Mesodermal cell (in vitro differentiated cells): ENCODE results near the gene AKNAD1.
"Not testable (repeated sequence)": the region's sequence is repeated elsewhere in the genome, so short reads cannot be mapped to it uniquely, and the experiment has no call there.

ENCODE experiments used
- H3K27ac ChIP-seq: 2 replicates; pipeline ENCODE4 v1.7.0; 2013; ENCODE audit warnings: mild to moderate bottlenecking, low read depth, low read length, moderate library complexity; ENCODE audit not compliant: severe bottlenecking
- H3K36me3 ChIP-seq: 2 replicates; pipeline ENCODE4 v1.7.1; 2013; ENCODE audit warnings: mild to moderate bottlenecking, low read length, moderate library complexity; ENCODE audit not compliant: control insufficient read depth, insufficient read depth
- H3K4me1 ChIP-seq: one replicate; pipeline ENCODE4 v1.7.1; 2013; ENCODE audit warnings: mild to moderate bottlenecking, low read length; ENCODE audit not compliant: insufficient read depth, control insufficient read depth, poor library complexity, severe bottlenecking
- H3K4me3 ChIP-seq: 2 replicates; pipeline ENCODE4 v1.7.0; 2013; ENCODE audit warnings: low read length, control low read depth, mild to moderate bottlenecking; ENCODE audit not compliant: insufficient read depth, poor library complexity, severe bottlenecking; ENCODE audit errors: extremely low read depth
- H3K9me3 ChIP-seq: 2 replicates; pipeline ENCODE4 v1.7.1; 2013; ENCODE audit warnings: mild to moderate bottlenecking, low read length, moderate library complexity; ENCODE audit not compliant: control insufficient read depth
- WGBS, 2 experiments: methylation state at CpG; one replicate each; pipeline ENCODE4 v1.1.5; 2013; ENCODE audit warnings: missing lambda C conversion rate in 2 of 2; ENCODE audit not compliant: insufficient coverage in 2 of 2; 5-methylcytosine and 5-hydroxymethylcytosine counted together

The AKNAD1 gene

GRCh38 chr1:108781575-108781944 is 75.3 kb downstream of the AKNAD1 start:
- Histone ChIP-seq H3K36me3 (peaks cover 76% of the 10 kb centered on the region), H3K9me3 (peaks cover 17% of the 10 kb centered on the region)
- not testable (repeated sequence) for H3K4me3 ChIP-seq, H3K4me1 ChIP-seq, H3K27ac ChIP-seq
- WGBS, 2 experiments = 89 to 100% methylated on average over 1 of the region's 1 CpG

DNA sequence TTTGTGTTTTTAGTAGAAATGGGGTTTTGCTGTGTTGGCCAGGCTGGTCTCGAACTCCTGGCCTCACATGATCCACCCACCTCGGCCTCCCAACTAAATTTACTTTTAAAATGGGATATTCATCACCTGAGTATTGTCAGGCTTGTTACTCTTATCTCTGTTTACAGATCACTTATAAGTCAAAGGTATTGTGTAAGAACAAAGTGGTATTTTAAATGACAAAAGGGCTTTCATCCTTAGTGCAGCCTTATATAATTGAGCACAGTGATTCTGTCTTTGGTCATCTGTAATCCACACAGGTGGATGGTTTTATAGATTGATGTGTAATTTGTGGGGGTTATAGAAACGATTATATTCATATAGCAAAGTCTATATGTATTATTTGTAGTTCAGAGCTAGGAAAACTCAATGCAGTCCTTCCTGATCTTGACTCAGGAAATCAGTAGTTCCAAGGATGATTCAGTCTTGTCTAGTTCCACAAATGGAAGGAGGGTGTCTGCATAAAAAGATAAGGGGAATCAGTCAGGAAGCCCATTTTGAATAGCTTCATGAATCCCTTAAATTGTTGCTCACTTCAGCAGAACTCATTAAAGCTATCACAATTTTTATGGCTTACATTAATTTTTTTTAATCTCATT is 75.8 kb downstream of the AKNAD1 start:
- Histone ChIP-seq H3K9me3 (peaks cover 13% of the 10 kb centered on the region), H3K4me1 (no peaks in the 10 kb centered on the region), H3K36me3 (peaks cover 71% of the 10 kb centered on the region), H3K4me3 (no peak overlapping the region), H3K27ac (no peak overlapping the region)
- 67% methylated on average over 1 of the region's 3 CpGs; no CpG with 5 or more reads in 1 of the 2 experiments for WGBS, 2 experiments

GRCh38 chr1:108779455-108779854 is 77.4 kb downstream of the AKNAD1 start:
- no peak overlapping the region for H3K4me3 ChIP-seq
- no peak overlapping the region for H3K27ac ChIP-seq
- peaks cover 65% of the 10 kb centered on the region for H3K36me3 ChIP-seq
- H3K9me3 ChIP-seq = no peaks in the 10 kb centered on the region
- no peaks in the 10 kb centered on the region for H3K4me1 ChIP-seq

DNA sequence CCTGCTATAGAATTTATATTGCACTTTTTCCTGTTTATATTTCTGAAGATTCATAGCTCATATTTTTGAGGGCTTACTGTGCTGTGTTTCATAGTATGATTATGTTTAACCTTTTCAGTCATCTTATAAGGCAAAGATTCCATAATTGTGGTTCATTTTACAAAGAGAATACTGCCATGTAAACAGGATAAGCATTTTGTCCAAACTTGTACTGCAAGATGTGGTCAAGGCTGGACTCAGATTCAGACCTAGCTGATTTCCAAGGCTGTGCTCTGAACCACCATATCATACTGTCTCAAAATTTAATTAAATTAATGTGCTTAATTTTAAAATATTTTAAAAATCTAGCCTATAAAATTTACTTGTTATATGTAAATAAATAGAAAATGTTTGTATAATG is 79.1 kb downstream of the AKNAD1 start:
- Histone ChIP-seq H3K27ac (no peak overlapping the region), H3K36me3 (peaks cover 58% of the 10 kb centered on the region), H3K4me1 (no peaks in the 10 kb centered on the region), H3K4me3 (no peak overlapping the region), H3K9me3 (no peaks in the 10 kb centered on the region)

DNA sequence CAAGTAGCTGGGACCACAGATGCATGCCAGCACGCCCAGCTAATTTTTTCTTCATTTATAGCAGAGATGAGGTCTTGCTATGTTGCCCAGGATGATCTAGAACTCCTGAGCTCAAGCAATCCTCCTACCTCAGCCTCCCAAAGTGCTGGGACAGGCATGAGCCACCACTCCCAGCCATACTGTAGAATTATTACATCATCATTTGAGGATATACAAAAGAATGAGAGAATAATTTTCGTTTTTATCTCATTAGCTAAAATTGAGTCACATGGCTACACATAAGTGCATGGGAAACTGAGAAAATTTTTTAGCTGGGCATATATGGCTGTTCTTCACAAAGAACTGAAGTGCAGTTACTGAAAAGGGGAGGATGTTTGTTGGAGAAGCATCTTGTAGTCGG is 89.2 kb downstream of the AKNAD1 start:
- 90% methylated on average over 2 of the region's 3 CpGs; no CpG with 5 or more reads in 1 of the 2 experiments for WGBS, 2 experiments
- Histone ChIP-seq H3K27ac (no peak overlapping the region), H3K36me3 (peaks cover 39% of the 10 kb centered on the region), H3K9me3 (no peaks in the 10 kb centered on the region), H3K4me3 (no peak overlapping the region), H3K4me1 (no peaks in the 10 kb centered on the region)

GRCh38 chr1:108767115-108767514 is 89.8 kb downstream of the AKNAD1 start:
- no peak overlapping the region for H3K4me3 ChIP-seq
- H3K4me1 ChIP-seq = no peaks in the 10 kb centered on the region
- WGBS, 2 experiments = no CpG with 5 or more reads among the region's 1 CpG
- H3K27ac ChIP-seq = no peak overlapping the region
- H3K36me3 ChIP-seq = peaks cover 42% of the 10 kb centered on the region
- H3K9me3 ChIP-seq = no peaks in the 10 kb centered on the region
